ENCODE data around the gene ITPK1.

The ITPK1 gene

DNA sequence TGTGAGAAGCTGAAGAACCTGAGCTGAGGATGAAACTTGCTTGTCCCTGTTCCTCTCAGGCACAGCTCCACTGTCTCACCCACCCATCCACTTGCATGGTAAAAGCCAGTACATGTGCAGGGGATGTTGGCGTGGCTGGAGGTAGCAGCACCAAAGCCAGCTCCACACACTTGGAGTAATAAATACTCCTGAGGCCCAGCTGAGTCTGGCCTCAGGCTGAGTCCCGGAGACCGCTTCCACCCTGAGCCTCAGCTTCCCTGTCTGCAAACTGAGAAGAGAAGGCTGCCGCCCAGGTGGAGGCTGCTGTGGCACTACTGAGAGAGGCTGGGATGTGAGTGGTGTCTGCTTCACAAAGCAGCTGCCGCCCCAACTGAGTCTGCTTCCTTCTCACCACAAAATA, 173.6 kb downstream of the ITPK1 start:
- DNase-seq (ENCODE audit: low spot score): no peak
- no peaks in the 10 kb centered on the region for H3K4me1 Mint-ChIP-seq (ENCODE audit: low read depth)
- H3K27me3 Mint-ChIP-seq (ENCODE audit: low read depth): no peaks in the 10 kb centered on the region
- H3K4me3 Mint-ChIP-seq: no peak overlapping the region
- no peaks in the 10 kb centered on the region for H3K9me3 Mint-ChIP-seq
- peaks cover 2% of the 10 kb centered on the region for H3K36me3 Mint-ChIP-seq (ENCODE audit: low read depth)
- no peak overlapping the region for H3K27ac Mint-ChIP-seq

- Mint-ChIP-seq H3K9me3 (no peaks in the 10 kb centered on the region), H3K4me3 (no peak overlapping the region), H3K4me1 (ENCODE audit: low read depth) (no peaks in the 10 kb centered on the region), H3K27me3 (ENCODE audit: low read depth) (no peaks in the 10 kb centered on the region), H3K36me3 (ENCODE audit: low read depth) (peaks cover 2% of the 10 kb centered on the region), H3K27ac (no peak overlapping the region)
- no peak for DNase-seq (ENCODE audit: low spot score)
Measured at GRCh38 chr14:92941531-92941930, 174.2 kb downstream of the ITPK1 start.

DNA sequence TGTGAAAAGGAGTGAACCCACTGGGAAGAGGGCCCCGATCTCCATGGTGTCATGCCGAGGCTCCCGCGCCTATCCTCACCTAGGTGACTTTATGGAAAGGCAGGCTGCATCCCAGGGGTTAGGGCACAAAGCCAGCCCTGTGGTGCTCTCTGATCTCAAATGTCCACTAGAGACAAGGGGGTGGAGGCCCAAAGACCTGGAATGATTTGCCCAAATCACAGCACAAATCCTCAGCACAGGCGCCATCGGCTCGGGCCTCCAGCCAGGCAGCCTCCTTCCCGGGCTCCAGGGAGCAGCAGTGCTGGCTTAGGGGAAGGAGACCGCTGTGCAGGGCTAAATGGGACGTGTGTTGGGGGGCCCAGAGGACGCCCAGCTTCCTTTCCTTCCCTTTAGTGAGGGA, 175.2 kb downstream of the ITPK1 start:
- Mint-ChIP-seq H3K4me3 (no peak overlapping the region), H3K36me3 (ENCODE audit: low read depth) (no peaks in the 10 kb centered on the region), H3K9me3 (no peaks in the 10 kb centered on the region), H3K4me1 (ENCODE audit: low read depth) (no peaks in the 10 kb centered on the region), H3K27me3 (ENCODE audit: low read depth) (no peaks in the 10 kb centered on the region), H3K27ac (no peak overlapping the region)
- DNase-seq (ENCODE audit: low spot score): no peak

DNA sequence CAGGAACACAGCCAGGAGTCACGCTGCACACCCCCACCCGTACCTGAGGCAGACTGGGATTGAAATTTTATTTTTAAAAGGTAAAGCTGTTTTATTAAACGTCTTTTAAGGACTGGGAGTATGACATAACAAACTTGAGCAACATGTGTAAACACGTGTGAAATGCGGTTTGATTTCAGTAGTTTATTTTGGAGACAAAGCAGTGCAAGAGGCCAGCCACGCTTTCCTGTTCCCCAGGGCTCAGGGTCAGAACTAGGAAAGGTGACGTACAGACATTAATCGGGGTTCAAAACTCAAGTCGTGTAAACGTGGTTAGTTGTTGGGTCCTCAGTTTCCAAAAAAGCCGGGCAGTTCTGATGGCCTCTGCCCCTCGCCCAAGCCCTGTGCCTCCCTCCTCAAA, 176.0 kb downstream of the ITPK1 start:
- no peaks in the 10 kb centered on the region for H3K4me1 Mint-ChIP-seq (ENCODE audit: low read depth)
- no peak overlapping the region for H3K27ac Mint-ChIP-seq
- no peak overlapping the region for H3K4me3 Mint-ChIP-seq
- no peak for DNase-seq (ENCODE audit: low spot score)
- H3K36me3 Mint-ChIP-seq (ENCODE audit: low read depth): no peaks in the 10 kb centered on the region
- no peaks in the 10 kb centered on the region for H3K9me3 Mint-ChIP-seq
- no peaks in the 10 kb centered on the region for H3K27me3 Mint-ChIP-seq (ENCODE audit: low read depth)

DNA sequence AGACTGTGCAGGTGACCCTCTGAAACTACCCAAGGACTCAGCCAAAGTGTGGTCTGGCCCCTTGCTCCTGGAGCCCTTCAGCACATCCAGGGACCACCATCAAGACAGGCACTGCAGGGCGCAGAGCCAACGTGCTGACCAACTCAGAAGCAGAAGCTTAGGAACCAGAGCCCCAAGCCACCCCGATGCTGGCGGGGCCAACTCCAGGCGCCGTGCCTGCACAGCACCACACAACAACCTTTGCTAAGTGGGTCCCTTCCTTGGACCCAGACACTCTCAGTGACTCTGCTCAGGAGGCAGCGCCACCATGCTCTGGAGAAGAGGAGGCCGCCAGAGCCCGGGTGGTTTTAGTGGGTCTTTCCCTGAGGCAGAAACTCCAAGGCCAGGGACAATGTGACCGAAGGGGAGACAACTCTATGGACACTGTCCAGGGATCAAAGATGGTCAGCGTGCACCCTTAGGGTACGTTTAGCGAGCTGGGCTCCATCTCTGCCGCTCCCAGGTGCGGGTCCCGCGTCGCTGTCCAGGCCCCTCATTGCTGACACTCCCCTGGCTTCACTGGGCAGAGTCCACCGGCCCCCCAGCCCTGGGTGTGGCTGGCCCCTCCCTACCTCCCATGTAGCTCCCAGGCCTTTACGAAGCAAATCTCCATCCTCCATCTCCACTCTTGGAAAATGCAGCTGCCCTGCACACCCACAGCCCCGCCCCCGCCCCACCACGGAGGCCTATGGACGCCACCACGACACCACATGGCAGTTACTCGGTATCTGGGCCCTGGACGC, 176.6 kb downstream of the ITPK1 start:
- Mint-ChIP-seq H3K4me3 (no peak overlapping the region), H3K36me3 (ENCODE audit: low read depth) (no peaks in the 10 kb centered on the region), H3K27ac (no peak overlapping the region), H3K9me3 (no peaks in the 10 kb centered on the region), H3K4me1 (ENCODE audit: low read depth) (no peaks in the 10 kb centered on the region), H3K27me3 (ENCODE audit: low read depth) (no peaks in the 10 kb centered on the region)
- no peak for DNase-seq (ENCODE audit: low spot score)

- H3K4me3 Mint-ChIP-seq: no peak overlapping the region
- H3K4me1 Mint-ChIP-seq (ENCODE audit: low read depth): no peaks in the 10 kb centered on the region
- H3K27ac Mint-ChIP-seq: no peak overlapping the region
- H3K27me3 Mint-ChIP-seq (ENCODE audit: low read depth): no peaks in the 10 kb centered on the region
- no peak for DNase-seq (ENCODE audit: low spot score)
- H3K9me3 Mint-ChIP-seq: no peaks in the 10 kb centered on the region
- no peaks in the 10 kb centered on the region for H3K36me3 Mint-ChIP-seq (ENCODE audit: low read depth)
Measured at GRCh38 chr14:92938235-92938875, 177.4 kb downstream of the ITPK1 start.

- no peak overlapping the region for H3K4me3 Mint-ChIP-seq
- no peaks in the 10 kb centered on the region for H3K27me3 Mint-ChIP-seq (ENCODE audit: low read depth)
- H3K9me3 Mint-ChIP-seq: no peaks in the 10 kb centered on the region
- H3K4me1 Mint-ChIP-seq (ENCODE audit: low read depth): no peaks in the 10 kb centered on the region
- H3K27ac Mint-ChIP-seq: no peak overlapping the region
- H3K36me3 Mint-ChIP-seq (ENCODE audit: low read depth): no peaks in the 10 kb centered on the region
- no peak for DNase-seq (ENCODE audit: low spot score)
Measured at GRCh38 chr14:92937051-92937937, 178.4 kb downstream of the ITPK1 start.

DNA sequence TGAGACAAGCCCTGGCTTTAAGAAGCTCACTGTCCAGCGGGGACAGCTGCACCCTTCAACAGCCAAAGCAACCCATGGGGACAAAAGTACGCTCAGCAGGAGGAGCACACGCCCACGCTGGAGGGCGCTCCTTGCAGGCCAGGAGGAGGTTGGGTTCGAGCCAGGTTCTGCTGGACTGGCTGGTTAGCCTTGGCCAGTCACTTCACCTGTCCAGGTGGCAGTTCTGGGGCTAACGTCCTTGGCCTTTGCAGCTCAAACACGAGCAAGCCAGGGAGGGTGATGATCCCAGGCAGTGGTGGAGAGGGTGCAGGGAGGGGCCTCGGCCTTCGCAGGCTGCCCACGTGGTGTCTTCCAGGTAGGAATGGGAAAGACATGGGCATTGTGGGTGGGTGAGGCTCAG, 179.6 kb downstream of the ITPK1 start:
- no peak for DNase-seq (ENCODE audit: low spot score)
- H3K9me3 Mint-ChIP-seq: no peaks in the 10 kb centered on the region
- no peak overlapping the region for H3K4me3 Mint-ChIP-seq
- no peak overlapping the region for H3K27ac Mint-ChIP-seq
- no peaks in the 10 kb centered on the region for H3K27me3 Mint-ChIP-seq (ENCODE audit: low read depth)
- H3K4me1 Mint-ChIP-seq (ENCODE audit: low read depth): no peaks in the 10 kb centered on the region
- H3K36me3 Mint-ChIP-seq (ENCODE audit: low read depth): no peaks in the 10 kb centered on the region

DNA sequence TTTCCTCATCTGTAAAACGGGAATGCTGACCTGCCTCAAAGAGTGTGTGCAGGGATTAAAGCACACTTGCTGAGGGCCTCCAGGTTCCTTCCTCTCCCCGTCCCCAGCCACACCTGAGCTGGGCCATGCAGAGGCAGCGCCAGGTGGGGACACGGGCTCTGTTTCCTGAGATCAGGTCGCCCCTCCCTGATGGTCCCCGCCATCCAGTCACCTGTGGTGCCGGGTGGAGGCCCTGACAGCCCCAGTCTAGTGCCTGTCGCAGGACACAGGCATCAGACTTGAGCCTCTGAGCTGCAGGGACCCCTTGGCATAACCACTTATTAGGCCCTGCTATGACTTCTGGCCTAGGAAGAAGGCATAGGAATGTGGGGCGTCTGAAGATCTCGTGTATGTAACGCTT, 180.3 kb downstream of the ITPK1 start:
- no peaks in the 10 kb centered on the region for H3K36me3 Mint-ChIP-seq (ENCODE audit: low read depth)

DNA sequence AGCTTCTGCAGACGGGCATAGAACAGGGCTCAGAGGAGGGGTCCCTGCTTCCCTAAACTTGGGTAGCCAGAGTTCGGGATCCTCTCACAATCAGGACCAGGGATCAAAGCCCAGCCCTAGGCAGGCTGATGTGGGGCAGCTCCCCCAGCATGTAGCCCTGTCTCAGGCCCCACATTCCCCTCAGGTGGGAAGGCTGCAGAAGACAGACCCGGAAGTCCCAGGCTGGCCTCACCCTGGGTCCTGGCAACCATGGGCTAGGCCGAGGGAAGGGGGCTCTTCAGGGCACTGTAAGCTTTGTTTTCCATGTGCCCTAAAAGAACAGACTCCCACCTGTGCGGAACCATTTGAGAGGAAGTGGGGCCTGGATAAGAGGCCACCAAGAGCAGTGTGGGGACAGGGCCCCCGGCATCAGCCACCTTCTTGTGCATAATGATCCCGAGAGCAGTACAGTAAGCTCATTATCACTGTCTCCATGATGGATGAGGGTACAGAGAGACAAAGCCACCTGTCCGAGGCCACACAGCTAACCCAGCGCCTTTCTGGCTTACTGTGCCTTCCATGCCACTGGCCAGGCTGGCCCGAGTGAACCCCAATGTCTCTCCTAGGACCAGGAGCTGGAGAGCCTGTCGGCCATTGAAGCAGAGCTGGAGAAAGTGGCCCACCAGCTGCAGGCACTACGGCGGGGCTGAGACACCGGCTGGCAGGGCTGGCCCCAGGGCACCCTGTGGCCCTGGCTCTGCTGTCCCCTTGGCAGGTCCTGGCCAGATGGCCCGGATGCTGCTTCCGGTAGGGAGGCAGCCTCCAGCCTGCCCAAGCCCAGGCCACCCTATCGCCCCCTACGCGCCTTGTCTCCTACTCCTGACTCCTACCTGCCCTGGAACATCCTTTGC, 181.3 kb downstream of the ITPK1 start:
- H3K27ac Mint-ChIP-seq: no peak overlapping the region

More for the DNA sequence above, 180.3 kb downstream of the ITPK1 start:
- H3K4me1 Mint-ChIP-seq (ENCODE audit: low read depth): no peaks in the 10 kb centered on the region
- no peaks in the 10 kb centered on the region for H3K27me3 Mint-ChIP-seq (ENCODE audit: low read depth)
- H3K9me3 Mint-ChIP-seq: no peaks in the 10 kb centered on the region
- H3K27ac Mint-ChIP-seq: no peak overlapping the region
- no peak for DNase-seq (ENCODE audit: low spot score)
- H3K4me3 Mint-ChIP-seq: no peak overlapping the region

GRCh38 chr14:92933481-92933880, 182.2 kb downstream of the ITPK1 start:
- Mint-ChIP-seq H3K27ac (no peak overlapping the region), H3K36me3 (ENCODE audit: low read depth) (no peaks in the 10 kb centered on the region), H3K27me3 (ENCODE audit: low read depth) (no peaks in the 10 kb centered on the region), H3K4me1 (ENCODE audit: low read depth) (no peaks in the 10 kb centered on the region), H3K9me3 (no peaks in the 10 kb centered on the region), H3K4me3 (no peak overlapping the region)
- DNase-seq (ENCODE audit: low spot score): no peak

More for the DNA sequence above, 181.3 kb downstream of the ITPK1 start:
- no peaks in the 10 kb centered on the region for H3K27me3 Mint-ChIP-seq (ENCODE audit: low read depth)
- no peak for DNase-seq (ENCODE audit: low spot score)
- H3K9me3 Mint-ChIP-seq: no peaks in the 10 kb centered on the region
- H3K36me3 Mint-ChIP-seq (ENCODE audit: low read depth): no peaks in the 10 kb centered on the region
- H3K4me1 Mint-ChIP-seq (ENCODE audit: low read depth): no peaks in the 10 kb centered on the region
- H3K4me3 Mint-ChIP-seq: no peak overlapping the region

- Mint-ChIP-seq H3K4me1 (ENCODE audit: low read depth) (no peaks in the 10 kb centered on the region), H3K27ac (no peak overlapping the region), H3K4me3 (no peak overlapping the region), H3K9me3 (no peaks in the 10 kb centered on the region), H3K36me3 (ENCODE audit: low read depth) (no peaks in the 10 kb centered on the region), H3K27me3 (ENCODE audit: low read depth) (no peaks in the 10 kb centered on the region)
- no peak for DNase-seq (ENCODE audit: low spot score)
Measured at GRCh38 chr14:92932448-92933395, 183.0 kb downstream of the ITPK1 start.
